Thyroid gland (tissue), 4 donors: ENCODE data around the gene MAGI2.

Source experiments
- POLR2A ChIP-seq, 2 donors: fragments of 450-650 bp; IDR thresholded peaks; one replicate each; pipeline ENCODE4 v1.6.1; 2017; ENCODE audit warnings: antibody characterized with exemption in 2 of 2, mild to moderate bottlenecking in 2 of 2, moderate library complexity in 1 of 2
- TF ChIP-seq, protein P1 (sequence below), 6 experiments: fragments of 200-600 bp in 3 of 6; fragments of 450-650 bp in 3 of 6; sonication (generic) in 3 of 6; IDR thresholded peaks; one replicate each; pipeline ENCODE4 v1.5.1; 2016 to 2019; ENCODE audit warnings: antibody characterized with exemption in 6 of 6, mild to moderate bottlenecking in 2 of 6, inconsistent platforms in 1 of 6, moderate library complexity in 1 of 6

DNA sequence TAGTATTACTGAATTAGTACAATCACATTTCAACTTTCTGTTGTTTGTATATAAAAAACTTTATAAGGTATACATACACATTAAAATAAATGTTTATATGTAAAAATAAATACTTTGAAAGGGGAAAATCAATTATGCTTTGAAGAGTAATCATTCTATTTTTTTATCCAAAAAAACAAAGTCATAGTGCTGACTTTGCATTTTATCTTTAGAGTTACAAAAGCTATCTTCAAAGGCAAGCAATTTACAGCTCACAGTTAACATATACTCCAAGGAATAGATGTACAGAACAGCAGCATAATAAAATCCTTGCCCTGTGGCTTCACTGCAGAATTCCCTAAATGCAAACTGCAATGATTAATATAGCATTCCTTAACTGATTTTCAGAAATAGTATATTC, 53.2 kb downstream of the MAGI2 start:
- no peak for TF ChIP-seq POLR2A (IDR thresholded peaks at IDR 0.05)
- TF ChIP-seq, protein P1, sequence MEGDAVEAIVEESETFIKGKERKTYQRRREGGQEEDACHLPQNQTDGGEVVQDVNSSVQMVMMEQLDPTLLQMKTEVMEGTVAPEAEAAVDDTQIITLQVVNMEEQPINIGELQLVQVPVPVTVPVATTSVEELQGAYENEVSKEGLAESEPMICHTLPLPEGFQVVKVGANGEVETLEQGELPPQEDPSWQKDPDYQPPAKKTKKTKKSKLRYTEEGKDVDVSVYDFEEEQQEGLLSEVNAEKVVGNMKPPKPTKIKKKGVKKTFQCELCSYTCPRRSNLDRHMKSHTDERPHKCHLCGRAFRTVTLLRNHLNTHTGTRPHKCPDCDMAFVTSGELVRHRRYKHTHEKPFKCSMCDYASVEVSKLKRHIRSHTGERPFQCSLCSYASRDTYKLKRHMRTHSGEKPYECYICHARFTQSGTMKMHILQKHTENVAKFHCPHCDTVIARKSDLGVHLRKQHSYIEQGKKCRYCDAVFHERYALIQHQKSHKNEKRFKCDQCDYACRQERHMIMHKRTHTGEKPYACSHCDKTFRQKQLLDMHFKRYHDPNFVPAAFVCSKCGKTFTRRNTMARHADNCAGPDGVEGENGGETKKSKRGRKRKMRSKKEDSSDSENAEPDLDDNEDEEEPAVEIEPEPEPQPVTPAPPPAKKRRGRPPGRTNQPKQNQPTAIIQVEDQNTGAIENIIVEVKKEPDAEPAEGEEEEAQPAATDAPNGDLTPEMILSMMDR (IDR thresholded peaks at IDR 0.05), result no peak
